NCI-H1417 treated with DMSO at 0.1 percent for 48 hours (cell line): Measurements from ENCODE around the gene SCAF1.

Experiments used
- DNase-seq: peaks from one replicate; lab custom pipeline; 2025; lab: John Stamatoyannopoulos, UW

Gene SCAF1

GRCh38 chr19:49641688-49642491 lies at the start of gene SCAF1:
SCAF1 (plus strand) TSS chr19:49642209; CDS start chr19:49645027, 2,818 bp downstream.
- DNase-seq = peak; percentile 90

GRCh38 chr19:49592486-49593232 lies 49.4 kb upstream of the SCAF1 start:
- DNase-seq = no peak

- DNase-seq = no peak
Observed at GRCh38 chr19:49593233-49594113, 48.5 kb upstream of the SCAF1 start.

GRCh38 chr19:49594157-49594992 lies 47.6 kb upstream of the SCAF1 start:
- DNase-seq = no peak

GRCh38 chr19:49594993-49595818 lies 46.8 kb upstream of the SCAF1 start:
- DNase-seq = no peak

- no peak for DNase-seq
Observed at GRCh38 chr19:49595819-49596404, 46.1 kb upstream of the SCAF1 start.

GRCh38 chr19:49596407-49596806 lies 45.6 kb upstream of the SCAF1 start:
- DNase-seq = no peak

GRCh38 chr19:49596954-49597702 lies 44.9 kb upstream of the SCAF1 start:
- DNase-seq = no peak

- DNase-seq = no peak
Observed at GRCh38 chr19:49597703-49597974, 44.4 kb upstream of the SCAF1 start.

- no peak for DNase-seq
Observed at GRCh38 chr19:49599378-49600295, 42.4 kb upstream of the SCAF1 start.

GRCh38 chr19:49601482-49602038 lies 40.4 kb upstream of the SCAF1 start:
- no peak for DNase-seq

- DNase-seq = no peak
Observed at GRCh38 chr19:49602806-49603205, 39.2 kb upstream of the SCAF1 start.

- DNase-seq = no peak
Observed at GRCh38 chr19:49605605-49606004, 36.4 kb upstream of the SCAF1 start.

GRCh38 chr19:49609499-49610092 lies 32.4 kb upstream of the SCAF1 start:
- no peak for DNase-seq

GRCh38 chr19:49613374-49613773 lies 28.6 kb upstream of the SCAF1 start:
- DNase-seq = no peak

GRCh38 chr19:49614096-49614833 lies 27.7 kb upstream of the SCAF1 start:
- no peak for DNase-seq

- DNase-seq = no peak
Observed at GRCh38 chr19:49615861-49616260, 26.1 kb upstream of the SCAF1 start.
